Large intestine (tissue), 3 donors: Measurements from ENCODE around the gene TBC1D9. TPM values are rescaled to one million over a fixed set of nuclear protein-coding genes. Genes with fewer than 3 reads are reported as not detected.
A peak's percentile ranks its signal among the peaks of the same experiment; 100 is the strongest.

Source experiments
- DNase-seq, 2 donors: peaks; one replicate each; pipeline versions ENCODE4 v3.0.0 to v3.0.0-alpha.2; 2013
- H3K27ac ChIP-seq: one replicate; pipeline ENCODE4 v1.5.1; 2013; ENCODE audit warnings: low read length
- H3K27me3 ChIP-seq: 2 replicates; pipeline ENCODE4 v1.6.1; 2013; ENCODE audit warnings: low read length; ENCODE audit not compliant: control insufficient read depth, insufficient read depth
- H3K36me3 ChIP-seq: 2 replicates; pipeline ENCODE4 v1.6.1; 2013; ENCODE audit warnings: low read length; ENCODE audit not compliant: control insufficient read depth, insufficient read depth
- H3K4me1 ChIP-seq: one replicate; pipeline ENCODE4 v1.6.1; 2013; ENCODE audit warnings: low read length; ENCODE audit not compliant: control insufficient read depth, insufficient read depth
- H3K4me3 ChIP-seq: one replicate; pipeline ENCODE4 v1.5.1; 2013; ENCODE audit warnings: low read length
- H3K9me3 ChIP-seq: one replicate; pipeline ENCODE4 v1.6.1; 2013; ENCODE audit warnings: mild to moderate bottlenecking, low read depth, low read length, moderate library complexity; ENCODE audit not compliant: control insufficient read depth
- WGBS: methylation state at CpG from one replicate; pipeline ENCODE4 v1.1.5; 2013; ENCODE audit warnings: low lambda C conversion rate; ENCODE audit not compliant: insufficient coverage; 5-methylcytosine and 5-hydroxymethylcytosine counted together
- polyA plus RNA-seq: library from polyadenylated mRNA; unstranded; fragments of 120-200 nt; gene quantifications from one replicate; pipeline ENCODE4 v1.2.1, GENCODE V29; 2013

TBC1D9 gene
- polyA plus RNA-seq, 1 donor: 27.9 TPM

- no peaks in the 10 kb centered on the region for H3K9me3 ChIP-seq
- no peaks in the 10 kb centered on the region for H3K27me3 ChIP-seq
- no peak for DNase-seq
- H3K4me3 ChIP-seq: no peak overlapping the region
- WGBS: no CpG with 5 or more reads among the region's 4 CpGs
- H3K36me3 ChIP-seq: peaks cover 41% of the 10 kb centered on the region
- H3K4me1 ChIP-seq: peaks cover 7% of the 10 kb centered on the region
- H3K27ac ChIP-seq: no peak overlapping the region
These were observed 80.5 kb downstream of the TBC1D9 start for GRCh38 chr4:140675599-140676231.

DNA sequence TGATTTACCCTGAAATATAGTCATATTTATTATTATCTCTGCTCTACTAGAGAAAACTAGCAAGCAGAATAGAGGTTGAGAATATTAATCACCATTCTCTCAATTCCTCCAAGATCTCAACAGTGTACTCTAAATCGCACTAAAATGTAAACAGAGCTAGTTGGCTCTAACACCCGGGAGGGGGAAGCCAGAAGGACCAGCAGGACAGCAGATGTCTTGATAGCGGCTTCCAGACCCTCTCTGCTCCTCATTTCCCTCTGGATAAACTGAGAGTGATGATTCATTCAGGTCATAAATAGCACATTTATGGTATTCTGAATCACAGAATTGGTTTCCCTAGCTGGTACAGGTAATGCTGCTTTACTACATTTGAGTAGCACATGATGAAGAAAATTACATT is 82.5 kb downstream of the TBC1D9 start:
- Histone ChIP-seq H3K4me1 (peaks cover 7% of the 10 kb centered on the region), H3K27ac (no peak overlapping the region), H3K36me3 (peaks cover 52% of the 10 kb centered on the region), H3K27me3 (no peaks in the 10 kb centered on the region), H3K9me3 (no peaks in the 10 kb centered on the region), H3K4me3 (no peak overlapping the region)
- WGBS: no CpG with 5 or more reads among the region's 3 CpGs
- DNase-seq: no peak

GRCh38 chr4:140672416-140672815 is 83.8 kb downstream of the TBC1D9 start:
- WGBS: no CpG with 5 or more reads among the region's 4 CpGs
- DNase-seq: no peak
- no peaks in the 10 kb centered on the region for H3K27me3 ChIP-seq
- H3K4me3 ChIP-seq: no peak overlapping the region
- H3K4me1 ChIP-seq: peaks cover 7% of the 10 kb centered on the region
- no peak overlapping the region for H3K27ac ChIP-seq
- H3K9me3 ChIP-seq: no peaks in the 10 kb centered on the region
- peaks cover 48% of the 10 kb centered on the region for H3K36me3 ChIP-seq

GRCh38 chr4:140668111-140668510 is 88.1 kb downstream of the TBC1D9 start:
- WGBS: no CpG with 5 or more reads among the region's 1 CpG
- H3K4me3 ChIP-seq: no peak overlapping the region
- H3K27ac ChIP-seq: no peak overlapping the region
- H3K9me3 ChIP-seq: no peaks in the 10 kb centered on the region
- no peak for DNase-seq
- peaks cover 38% of the 10 kb centered on the region for H3K36me3 ChIP-seq
- H3K4me1 ChIP-seq: peaks cover 7% of the 10 kb centered on the region
- no peaks in the 10 kb centered on the region for H3K27me3 ChIP-seq

DNA sequence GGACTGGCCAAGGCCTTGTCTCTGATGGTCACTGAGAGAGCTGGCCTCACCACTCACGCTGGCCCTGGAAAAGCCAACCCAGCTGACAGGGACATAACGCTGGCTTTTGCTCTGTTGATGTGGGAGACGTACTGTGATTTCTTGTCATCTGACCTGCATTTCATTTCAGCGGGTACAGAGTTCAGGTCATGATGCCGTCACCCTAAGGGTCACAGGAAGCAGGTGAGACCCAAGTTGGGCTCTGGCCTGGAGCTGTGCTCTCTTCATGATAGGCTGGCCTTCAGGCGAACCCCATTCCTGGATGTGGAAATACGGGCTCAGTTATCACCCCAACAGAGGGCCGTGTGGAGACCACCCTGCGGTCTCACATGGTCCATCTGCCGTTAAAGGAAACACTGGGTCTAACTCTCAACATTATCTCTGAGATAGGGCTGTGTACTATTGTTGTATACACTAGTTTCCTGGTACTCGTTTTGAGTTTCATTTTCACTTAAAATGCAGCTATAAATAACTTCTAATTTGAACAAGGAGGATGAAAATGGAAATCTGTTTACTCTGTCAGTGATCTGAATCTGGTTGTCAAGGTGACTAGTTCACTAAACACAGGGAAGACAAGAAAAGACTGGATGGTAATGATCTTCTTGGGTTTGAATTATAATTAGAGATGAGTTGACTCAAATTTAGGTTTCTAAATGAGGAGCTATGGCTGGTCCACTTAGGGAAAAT is 89.1 kb downstream of the TBC1D9 start:
- Histone ChIP-seq H3K9me3 (no peaks in the 10 kb centered on the region), H3K4me3 (no peak overlapping the region), H3K4me1 (peaks cover 12% of the 10 kb centered on the region), H3K27me3 (no peaks in the 10 kb centered on the region), H3K36me3 (peaks cover 40% of the 10 kb centered on the region), H3K27ac (no peak overlapping the region)
- no peak for DNase-seq
- WGBS: 33% methylated on average over 1 of the region's 11 CpGs

- DNase-seq: peak in 1 of 2 donors; percentile 60
- peaks cover 13% of the 10 kb centered on the region for H3K4me1 ChIP-seq
- WGBS: 100% methylated on average over 1 of the region's 3 CpGs
These were observed 93.9 kb downstream of the TBC1D9 start for GRCh38 chr4:140662082-140662869.

DNA sequence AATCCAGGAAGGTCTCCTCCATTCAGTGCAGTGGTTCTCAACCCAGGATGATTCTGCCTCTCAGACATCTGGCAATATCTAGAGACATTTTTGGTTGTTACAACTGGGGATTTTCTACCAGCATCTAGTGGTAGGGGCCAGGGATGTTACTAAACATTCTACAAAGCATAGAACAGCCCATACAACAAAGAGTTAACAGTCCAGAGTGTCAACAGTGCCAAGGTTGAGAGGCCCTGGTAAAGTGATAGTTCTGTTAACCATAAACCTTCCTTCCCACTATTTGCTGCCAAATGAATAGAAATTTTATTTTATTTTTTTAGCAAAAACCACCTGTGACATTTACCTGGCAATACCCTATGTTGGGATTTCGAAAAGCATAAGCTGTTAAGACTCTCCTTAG is 94.6 kb downstream of the TBC1D9 start:
- WGBS: no CpG with 5 or more reads among the region's 1 CpG
- peaks cover 42% of the 10 kb centered on the region for H3K36me3 ChIP-seq

More at GRCh38 chr4:140662082-140662869, 93.9 kb downstream of the TBC1D9 start:
- Histone ChIP-seq H3K4me3 (no peak overlapping the region), H3K36me3 (peaks cover 41% of the 10 kb centered on the region), H3K27me3 (no peaks in the 10 kb centered on the region), H3K27ac (peak overlapping the region; percentile 70), H3K9me3 (no peaks in the 10 kb centered on the region)

DNA sequence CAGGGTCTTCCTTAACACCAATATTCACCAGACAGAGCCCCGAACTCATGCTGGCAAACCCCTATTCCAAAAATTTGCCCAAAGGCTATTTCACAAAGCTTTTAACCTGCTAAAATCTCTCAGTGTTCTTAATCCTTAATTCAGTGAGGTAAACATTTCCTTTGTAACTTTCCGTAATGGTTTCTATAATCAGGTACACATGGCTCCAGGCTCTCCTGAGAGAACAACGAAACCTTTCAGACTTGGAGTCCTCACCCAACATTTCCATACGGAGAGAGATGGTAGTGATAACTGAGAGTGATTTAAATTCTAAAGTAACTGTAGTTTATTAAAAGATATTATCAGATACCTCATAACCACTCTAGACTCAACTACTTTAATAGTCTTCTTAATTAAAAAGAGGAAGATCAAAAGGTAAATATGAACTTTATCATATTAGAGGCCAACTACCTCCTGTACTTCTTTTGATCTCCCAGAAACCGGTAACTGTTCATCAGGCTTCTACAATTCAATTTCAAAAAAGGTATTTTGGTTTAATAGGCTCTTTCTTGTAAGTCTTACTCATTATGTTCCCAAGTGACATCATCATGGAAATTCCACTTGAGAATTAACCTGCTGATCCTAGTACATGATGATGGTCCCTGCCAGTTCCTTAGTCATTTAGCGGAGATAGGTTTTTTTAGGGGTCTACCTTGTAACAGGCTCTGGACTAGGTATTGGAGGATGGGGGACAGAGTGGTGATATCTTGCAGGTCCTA is 96.1 kb downstream of the TBC1D9 start:
- H3K4me3 ChIP-seq: no peak overlapping the region
- H3K27me3 ChIP-seq: no peaks in the 10 kb centered on the region
- no peaks in the 10 kb centered on the region for H3K9me3 ChIP-seq
- DNase-seq: no peak
- WGBS: 89% methylated on average over 3 of the region's 6 CpGs
- peak overlapping the region; percentile 2 for H3K27ac ChIP-seq
- peaks cover 52% of the 10 kb centered on the region for H3K36me3 ChIP-seq
- peaks cover 13% of the 10 kb centered on the region for H3K4me1 ChIP-seq

More for the DNA sequence above, 94.6 kb downstream of the TBC1D9 start:
- H3K27me3 ChIP-seq: no peaks in the 10 kb centered on the region
- peak overlapping the region; percentile 70 for H3K27ac ChIP-seq
- DNase-seq: no peak
- H3K4me3 ChIP-seq: no peak overlapping the region
- H3K4me1 ChIP-seq: peaks cover 13% of the 10 kb centered on the region
- H3K9me3 ChIP-seq: no peaks in the 10 kb centered on the region

DNA sequence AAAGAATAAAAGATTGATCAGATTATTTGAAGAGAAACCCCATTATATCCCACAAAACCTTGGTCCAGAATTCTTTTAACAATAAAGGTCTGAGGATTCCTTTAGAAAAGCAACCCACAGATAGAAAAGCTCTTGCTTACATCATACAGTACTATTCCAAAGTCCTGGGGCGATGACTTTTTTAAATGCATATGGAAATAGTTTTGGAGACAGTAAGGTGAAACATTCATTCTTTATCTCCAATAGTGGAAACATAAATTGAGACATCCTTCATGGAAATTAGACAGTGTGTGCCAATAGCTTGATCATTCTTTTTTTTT is 101.7 kb downstream of the TBC1D9 start:
- H3K4me1 ChIP-seq: peaks cover 22% of the 10 kb centered on the region
- H3K27ac ChIP-seq: peak overlapping the region; percentile 88
- peaks cover 55% of the 10 kb centered on the region for H3K36me3 ChIP-seq
- DNase-seq: peak in 1 of 2 donors; percentile 45
- no peaks in the 10 kb centered on the region for H3K9me3 ChIP-seq
- no peaks in the 10 kb centered on the region for H3K27me3 ChIP-seq
- no peak overlapping the region for H3K4me3 ChIP-seq
- no CpG with 5 or more reads among the region's 1 CpG for WGBS
